SU-DHL-6 (cell line): ENCODE results near the gene KITLG.

Source experiments
- H2AFZ ChIP-seq: fragments of 200-600 bp; sonication (generic); 2 replicates; pipeline ENCODE4 v1.6.1; 2014; ENCODE audit warnings: low read depth, mild to moderate bottlenecking, moderate library complexity, mixed read lengths, antibody characterized with exemption, low read length; ENCODE audit not compliant: severe bottlenecking
- H3F3A ChIP-seq: fragments of 200-600 bp; shearing (Covaris generic); 2 replicates; pipeline ENCODE4 v1.6.0; 2016; ENCODE audit warnings: antibody characterized with exemption, mild to moderate bottlenecking; ENCODE audit not compliant: insufficient read depth
- H3K27ac ChIP-seq: fragments of 200-600 bp; sonication (generic); 2 replicates; pipeline ENCODE4 v1.5.1; 2016; ENCODE audit warnings: low read depth, mild to moderate bottlenecking, low read length, moderate library complexity, mixed read lengths
- H3K27me3 ChIP-seq: fragments of 200-600 bp; sonication (generic), shearing (Covaris generic); 2 replicates; pipeline ENCODE4 v1.6.0; 2014; ENCODE audit warnings: mild to moderate bottlenecking, low read length
- H3K36me3 ChIP-seq: fragments of 200-600 bp; sonication (generic); 2 replicates; pipeline ENCODE4 v1.6.1; 2014; ENCODE audit warnings: mild to moderate bottlenecking, low read length, mixed read lengths
- H3K4me2 ChIP-seq: fragments of 300-600, 200-600 bp; shearing (Covaris generic), sonication (generic); 2 replicates; pipeline ENCODE4 v1.6.0; 2014; ENCODE audit warnings: low read length, low read depth, mild to moderate bottlenecking; ENCODE audit not compliant: poor library complexity, severe bottlenecking
- H3K4me3 ChIP-seq: fragments of 200-600 bp; sonication (generic); 2 replicates; pipeline ENCODE4 v1.5.1; 2014; ENCODE audit warnings: antibody characterized with exemption, low read length, mild to moderate bottlenecking, mixed read lengths; ENCODE audit not compliant: insufficient read depth, poor library complexity, severe bottlenecking
- H3K79me2 ChIP-seq: fragments of 200-600 bp; sonication (generic); 2 replicates; pipeline ENCODE4 v1.6.1; 2014; ENCODE audit warnings: mild to moderate bottlenecking, low read length, moderate library complexity; ENCODE audit not compliant: insufficient read depth
- H3K9ac ChIP-seq: fragments of 200-600 bp; sonication (generic); 2 replicates; pipeline ENCODE4 v1.7.0; 2014; ENCODE audit warnings: mild to moderate bottlenecking, low read length
- H3K9me2 ChIP-seq: fragments of 200-600 bp; sonication (generic); replicated peaks from 2 replicates; pipeline ENCODE4 v1.6.1; 2014; ENCODE audit warnings: low read length; ENCODE audit not compliant: insufficient read depth
- H3K9me3 ChIP-seq: fragments of 200-600 bp; sonication (generic); 2 replicates; pipeline ENCODE4 v1.6.1; 2014; ENCODE audit warnings: low read length, mixed read lengths; ENCODE audit not compliant: insufficient read depth
- H4K20me1 ChIP-seq: fragments of 200-600 bp; sonication (generic); 2 replicates; pipeline ENCODE4 v1.6.1; 2014; ENCODE audit warnings: low read depth, mild to moderate bottlenecking, antibody characterized with exemption, low read length, moderate library complexity, mixed read lengths
- CTCF ChIP-seq: fragments of 200-600 bp; sonication (generic); IDR thresholded peaks from one replicate; pipeline ENCODE4 v1.5.1; 2017; ENCODE audit warnings: antibody characterized with exemption, mild to moderate bottlenecking, low read length, moderate library complexity; ENCODE audit not compliant: insufficient read depth, poor library complexity, severe bottlenecking
- EZH2phosphoT487 ChIP-seq: fragments of 200-600 bp; sonication (generic), shearing (Covaris generic); conservative IDR thresholded peaks from 2 replicates; pipeline ENCODE4 v1.6.1; 2018; ENCODE audit warnings: mild to moderate bottlenecking, antibody characterized with exemption, low read length, moderate library complexity, mixed read lengths

The KITLG gene

GRCh38 chr12:88448337-88448915 is 131.8 kb downstream of the KITLG start:
- Histone ChIP-seq H4K20me1 (no peaks in the 10 kb centered on the region), H3K4me3 (no peak overlapping the region), H3K9me3 (no peaks in the 10 kb centered on the region), H3K36me3 (no peaks in the 10 kb centered on the region), H2AFZ (no peak overlapping the region), H3K9me2 (no peaks in the 10 kb centered on the region), H3K4me2 (no peak overlapping the region), H3F3A (no peaks in the 10 kb centered on the region), H3K9ac (no peak overlapping the region), H3K27me3 (no peaks in the 10 kb centered on the region), H3K27ac (no peak overlapping the region), H3K79me2 (no peaks in the 10 kb centered on the region)
- no peak for TF ChIP-seq EZH2phosphoT487
- no peak for TF ChIP-seq CTCF

- no peak overlapping the region for H3K9ac ChIP-seq
- no peaks in the 10 kb centered on the region for H3K36me3 ChIP-seq
- H3F3A ChIP-seq: no peaks in the 10 kb centered on the region
- no peak overlapping the region for H2AFZ ChIP-seq
- H3K4me3 ChIP-seq: no peak overlapping the region
- TF ChIP-seq EZH2phosphoT487 (no peak), CTCF (no peak)
- H3K4me2 ChIP-seq: no peak overlapping the region
- no peaks in the 10 kb centered on the region for H3K79me2 ChIP-seq
- no peak overlapping the region for H3K27ac ChIP-seq
- H4K20me1 ChIP-seq: no peaks in the 10 kb centered on the region
- no peaks in the 10 kb centered on the region for H3K9me2 ChIP-seq
- no peaks in the 10 kb centered on the region for H3K27me3 ChIP-seq
- H3K9me3 ChIP-seq: no peaks in the 10 kb centered on the region
Observed at GRCh38 chr12:88445705-88446394, 134.4 kb downstream of the KITLG start.

- Histone ChIP-seq H3K4me2 (no peak overlapping the region), H4K20me1 (no peaks in the 10 kb centered on the region), H3K36me3 (no peaks in the 10 kb centered on the region), H3K9me2 (no peaks in the 10 kb centered on the region), H3F3A (no peaks in the 10 kb centered on the region), H3K27me3 (no peaks in the 10 kb centered on the region), H3K9me3 (no peaks in the 10 kb centered on the region), H3K9ac (no peak overlapping the region), H3K79me2 (no peaks in the 10 kb centered on the region), H3K4me3 (no peak overlapping the region), H3K27ac (no peak overlapping the region), H2AFZ (no peak overlapping the region)
- no peak for TF ChIP-seq EZH2phosphoT487
- no peak for TF ChIP-seq CTCF
Observed at GRCh38 chr12:88444481-88444880, 135.8 kb downstream of the KITLG start.
